K562 (cell line): ENCODE results near the gene NPAS3. TPM values are rescaled to one million over a fixed set of nuclear protein-coding genes. Genes with fewer than 3 reads are reported as not detected.

Experiments
- ATAC-seq: fragments of 200-7000 bp; cut with Tn5 transposase; 3 replicates; pipeline ENCODE4 v1.9.1; 2020; ENCODE audit warnings: moderate library complexity
- BruUV-seq: library from RNA; stranded (reverse); fragments of 400-500 nt; replicated peaks from 2 replicates; lab custom pipeline; 2021; lab: Mats Ljungman, UMichigan
- CTCF ChIA-PET: fragments of 300-600 bp; formaldehyde crosslinking; extraction: SDS; loops from one replicate; lab custom pipeline; 2021; ENCODE audit warnings: low intra/inter-chr PET ratio; lab: Yijun Ruan, JAX
- POLR2A ChIA-PET: fragments of 300-600, 350-650 bp; sonication (Branson Sonifier 250); formaldehyde crosslinking; extraction: SDS; loops from one replicate; lab custom pipeline; 2021; ENCODE audit warnings: antibody characterized with exemption, inconsistent platforms; lab: Yijun Ruan, JAX
- DNase-seq, 4 experiments: peaks; one replicate each; pipeline versions ENCODE4 v3.0.0 to v3.0.0-alpha.2; 2011 to 2018; ENCODE audit warnings: low spot score in 3 of 4, mixed read lengths in 3 of 4; ENCODE audit errors: extremely low read depth in 1 of 4
- FAIRE-seq: peaks from 2 replicates; lab custom pipeline; 2011; peaks lifted over from hg19 to GRCh38; lab: Jason Lieb, UNC
- H2AFZ ChIP-seq: 2 replicates; pipeline ENCODE4 v1.6.0; 2011; ENCODE audit warnings: low read depth, low read length, control low read depth, inconsistent platforms
- H3K27ac ChIP-seq: fragments of 200-600 bp; 3 replicates; pipeline ENCODE4 v1.8.0; 2011; ENCODE audit warnings: low read depth, mild to moderate bottlenecking, control low read depth, inconsistent platforms, low read length, moderate library complexity, mixed read lengths; ENCODE audit errors: extremely low read depth
- H3K27me3 ChIP-seq, 2 experiments: fragments of 300-600 bp in 1 of 2; 2 replicates in 1 of 2; 3 replicates in 1 of 2; pipeline versions ENCODE4 v1.6.0 to v1.8.0; 2011; ENCODE audit warnings: inconsistent platforms in 2 of 2, low read length in 2 of 2, mild to moderate bottlenecking in 1 of 2, mixed read lengths in 1 of 2, moderate library complexity in 1 of 2; ENCODE audit not compliant: control insufficient read depth in 2 of 2, insufficient read depth in 2 of 2
- H3K36me3 ChIP-seq: fragments of 300-600 bp; 3 replicates; pipeline ENCODE4 v1.8.0; 2011; ENCODE audit warnings: mild to moderate bottlenecking, low read length, inconsistent platforms; ENCODE audit not compliant: control insufficient read depth, insufficient read depth
- H3K4me1 ChIP-seq, 2 experiments: fragments of 200-600 bp in 1 of 2; replicated peaks in 1 of 2; 2 replicates in 1 of 2; 3 replicates in 1 of 2; pipeline versions ENCODE4 v1.5.1 to v1.8.0; 2011; ENCODE audit warnings: inconsistent platforms in 2 of 2, low read length in 2 of 2, mild to moderate bottlenecking in 1 of 2, mixed read lengths in 1 of 2, moderate library complexity in 1 of 2; ENCODE audit not compliant: control insufficient read depth in 2 of 2, insufficient read depth in 2 of 2
- H3K4me2 ChIP-seq: 2 replicates; pipeline ENCODE4 v1.6.1; 2011; ENCODE audit warnings: low read length, control low read depth, inconsistent platforms, mixed read lengths; ENCODE audit not compliant: insufficient read depth
- H3K4me3 ChIP-seq: fragments of 200-600 bp; sonication (generic), shearing (Covaris generic); 2 replicates; pipeline ENCODE4 v1.5.1; 2016; ENCODE audit warnings: control low read depth, inconsistent platforms
- H3K79me2 ChIP-seq: fragments of 200-600 bp; 3 replicates; pipeline ENCODE4 v1.8.0; 2011; ENCODE audit warnings: low read length, inconsistent platforms; ENCODE audit not compliant: control insufficient read depth, insufficient read depth
- H3K9ac ChIP-seq, 2 experiments: 2 replicates each; pipeline versions ENCODE4 v1.6.0 to v1.6.1; 2011; ENCODE audit warnings: low read depth in 2 of 2, low read length in 2 of 2, control low read depth in 1 of 2, inconsistent platforms in 1 of 2, mild to moderate bottlenecking in 1 of 2, mixed read lengths in 1 of 2; ENCODE audit not compliant: insufficient read depth in 1 of 2
- H3K9me1 ChIP-seq: one replicate; pipeline ENCODE4 v1.6.0; 2011; ENCODE audit warnings: inconsistent platforms, mild to moderate bottlenecking, low read length, moderate library complexity; ENCODE audit not compliant: control insufficient read depth, insufficient read depth
- H3K9me3 ChIP-seq: replicated peaks from 2 replicates; pipeline ENCODE4 v1.5.1; 2011; ENCODE audit warnings: low read depth, low read length, inconsistent platforms; ENCODE audit not compliant: control insufficient read depth, insufficient read depth
- H4K20me1 ChIP-seq: replicated peaks from 2 replicates; pipeline ENCODE4 v1.6.1; 2011; ENCODE audit warnings: low read length, inconsistent platforms, mixed read lengths; ENCODE audit not compliant: control insufficient read depth, insufficient read depth
- WGBS: fragments of 100-300 bp; shearing (Covaris generic); methylation state at CpG from one replicate; pipeline ENCODE4 v1.1.6; 2016; ENCODE audit warnings: low coverage, mixed read lengths; ENCODE audit not compliant: insufficient coverage; ENCODE audit errors: missing lambda C conversion rate; 5-methylcytosine and 5-hydroxymethylcytosine counted together
- in situ Hi-C: fragments of 300-500 bp; cut with MboI; formaldehyde crosslinking; loops from 4 replicates; pipeline ENCODE4 v1.15.0; 2018; ENCODE audit warnings: inconsistent platforms, mixed read lengths
- intact Hi-C: fragments of 100-400 bp; cut with micrococcal nuclease; formaldehyde crosslinking; loops from 2 replicates; pipeline ENCODE4 v1.14.2; 2022
- polyA plus RNA-seq, 8 experiments: library from polyadenylated mRNA; depleted of rRNA in 4 of 8; stranded (reverse) in 5 of 8; unstranded in 3 of 8; fragments of >200 nt; fragmentation: Nextera tagmentation in 2 of 8; fragmentation: Illumina TruSeq in 1 of 8; extraction: Ambion mirVana in 2 of 8; extraction: Trizol in 1 of 8; gene quantifications; 2 replicates each; pipeline versions ENCODE4 v1.2.1 to v1.2.3, GENCODE V29; 2011 to 2014; ENCODE audit warnings: inconsistent platforms in 1 of 8, missing spikeins in 1 of 8
- total RNA-seq, 7 experiments: library from RNA; depleted of rRNA in 6 of 7; stranded (reverse); fragments of >200 nt in 6 of 7; fragmentation: Illumina TruSeq in 2 of 7; extraction: Trizol in 2 of 7; gene quantifications; 2 replicates each; pipeline versions ENCODE4 v1.2.1 to v1.2.3, GENCODE V29; 2011 to 2021; ENCODE audit warnings: low replicate concordance in 1 of 7
- TF ChIP-seq, protein P1 (sequence below): sonication (generic); formaldehyde crosslinking; IDR thresholded peaks from 2 replicates; pipeline ENCODE4 v1.8.1; 2023; ENCODE audit warnings: missing genetic modification reagents, mild to moderate bottlenecking, borderline replicate concordance

Gene NPAS3
- total and polyA plus RNA-seq, 9 of the 15 experiments (the other 6 are each of a cell fraction or from before 2014, with no cell fraction given), result 0.04 TPM; not detected in 8

DNA sequence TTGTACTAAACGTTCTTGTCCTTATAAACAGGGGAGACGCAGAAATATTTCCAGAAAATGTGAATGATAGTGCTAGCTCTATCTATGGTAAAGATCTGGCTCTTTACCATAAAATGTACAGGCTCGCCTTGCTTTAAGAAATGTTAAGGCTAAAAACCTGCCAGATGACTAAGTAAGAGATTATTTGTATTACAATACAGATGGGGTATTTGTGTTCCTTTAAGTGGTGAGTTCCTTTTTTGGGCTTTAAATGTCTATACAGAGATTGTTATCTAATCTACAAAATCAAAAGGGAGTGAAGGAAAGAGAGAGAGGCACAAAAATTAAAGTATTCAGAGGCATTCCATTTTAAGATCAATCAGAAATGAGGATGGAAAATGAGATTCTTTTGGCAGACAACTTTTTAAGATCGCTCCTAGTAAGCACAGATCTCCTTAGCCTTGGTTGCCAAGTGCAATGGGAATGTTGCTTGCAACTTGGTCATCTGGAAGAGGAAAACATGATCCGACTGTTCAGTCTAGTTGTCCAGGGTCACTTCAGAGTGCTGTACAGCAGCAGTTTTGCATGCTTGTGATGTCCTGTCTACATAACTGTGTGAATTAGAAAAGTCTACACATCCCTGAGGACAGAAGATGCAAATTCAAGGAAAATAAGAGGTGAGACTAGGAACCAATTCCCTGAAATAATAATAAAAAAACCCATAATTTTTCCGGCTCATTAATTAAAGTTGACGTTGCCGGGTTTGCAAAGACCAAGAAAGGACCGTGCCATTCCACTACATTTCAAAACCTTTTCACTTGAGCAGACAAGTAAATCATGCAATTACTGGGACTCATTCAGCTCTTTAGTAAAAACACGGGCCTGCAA lies 631.4 kb downstream of the NPAS3 start:
- Histone ChIP-seq H3K9ac (no peak overlapping the region), H3K27me3 (no peaks in the 10 kb centered on the region), H3K79me2 (no peaks in the 10 kb centered on the region), H3K27ac (no peak overlapping the region), H3K9me1 (no peaks in the 10 kb centered on the region), H3K4me3 (no peak overlapping the region), H4K20me1 (no peaks in the 10 kb centered on the region), H3K36me3 (no peaks in the 10 kb centered on the region), H2AFZ (no peak overlapping the region), H3K4me2 (no peak overlapping the region), H3K9me3 (no peaks in the 10 kb centered on the region), H3K4me1 (peaks cover 0 to 20% of the 10 kb centered on the region in 2 experiments; a peak in 2 of 5 replicates)
- TF ChIP-seq, protein P1, sequence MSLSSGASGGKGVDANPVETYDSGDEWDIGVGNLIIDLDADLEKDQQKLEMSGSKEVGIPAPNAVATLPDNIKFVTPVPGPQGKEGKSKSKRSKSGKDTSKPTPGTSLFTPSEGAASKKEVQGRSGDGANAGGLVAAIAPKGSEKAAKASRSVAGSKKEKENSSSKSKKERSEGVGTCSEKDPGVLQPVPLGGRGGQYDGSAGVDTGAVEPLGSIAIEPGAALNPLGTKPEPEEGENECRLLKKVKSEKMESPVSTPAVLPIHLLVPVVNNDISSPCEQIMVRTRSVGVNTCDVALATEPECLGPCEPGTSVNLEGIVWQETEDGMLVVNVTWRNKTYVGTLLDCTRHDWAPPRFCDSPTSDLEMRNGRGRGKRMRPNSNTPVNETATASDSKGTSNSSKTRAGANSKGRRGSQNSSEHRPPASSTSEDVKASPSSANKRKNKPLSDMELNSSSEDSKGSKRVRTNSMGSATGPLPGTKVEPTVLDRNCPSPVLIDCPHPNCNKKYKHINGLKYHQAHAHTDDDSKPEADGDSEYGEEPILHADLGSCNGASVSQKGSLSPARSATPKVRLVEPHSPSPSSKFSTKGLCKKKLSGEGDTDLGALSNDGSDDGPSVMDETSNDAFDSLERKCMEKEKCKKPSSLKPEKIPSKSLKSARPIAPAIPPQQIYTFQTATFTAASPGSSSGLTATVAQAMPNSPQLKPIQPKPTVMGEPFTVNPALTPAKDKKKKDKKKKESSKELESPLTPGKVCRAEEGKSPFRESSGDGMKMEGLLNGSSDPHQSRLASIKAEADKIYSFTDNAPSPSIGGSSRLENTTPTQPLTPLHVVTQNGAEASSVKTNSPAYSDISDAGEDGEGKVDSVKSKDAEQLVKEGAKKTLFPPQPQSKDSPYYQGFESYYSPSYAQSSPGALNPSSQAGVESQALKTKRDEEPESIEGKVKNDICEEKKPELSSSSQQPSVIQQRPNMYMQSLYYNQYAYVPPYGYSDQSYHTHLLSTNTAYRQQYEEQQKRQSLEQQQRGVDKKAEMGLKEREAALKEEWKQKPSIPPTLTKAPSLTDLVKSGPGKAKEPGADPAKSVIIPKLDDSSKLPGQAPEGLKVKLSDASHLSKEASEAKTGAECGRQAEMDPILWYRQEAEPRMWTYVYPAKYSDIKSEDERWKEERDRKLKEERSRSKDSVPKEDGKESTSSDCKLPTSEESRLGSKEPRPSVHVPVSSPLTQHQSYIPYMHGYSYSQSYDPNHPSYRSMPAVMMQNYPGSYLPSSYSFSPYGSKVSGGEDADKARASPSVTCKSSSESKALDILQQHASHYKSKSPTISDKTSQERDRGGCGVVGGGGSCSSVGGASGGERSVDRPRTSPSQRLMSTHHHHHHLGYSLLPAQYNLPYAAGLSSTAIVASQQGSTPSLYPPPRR (CRISPR knock-in tag), result no peak
- FAIRE-seq (no peak), ATAC-seq (no peak), DNase-seq (no peak)
- ChIA-PET POLR2A (no interaction called here), CTCF (no interaction called here)
- BruUV-seq, result no TSS peak
- 34% methylated on average over 10 of the region's 10 CpGs for WGBS
- in situ Hi-C loops (no loop called here), intact Hi-C loops (no loop called here)
